DND-41 (cell line): ENCODE data around the gene RCAN1.
"Not testable (repeated sequence)": the region's sequence is repeated elsewhere in the genome, so short reads cannot be mapped to it uniquely, and the experiment has no call there.

Experiments used
- EZH2 ChIP-seq: IDR thresholded peaks from 3 replicates; pipeline ENCODE4 v1.6.1; 2012; ENCODE audit warnings: borderline replicate concordance, low read depth, mild to moderate bottlenecking, moderate library complexity, low read length, inconsistent platforms; ENCODE audit not compliant: severe bottlenecking
- TF ChIP-seq, protein P1 (sequence below): IDR thresholded peaks from 2 replicates; pipeline ENCODE4 v1.5.1; 2012; ENCODE audit warnings: borderline replicate concordance, low read length, moderate library complexity, mild to moderate bottlenecking; ENCODE audit not compliant: poor library complexity, severe bottlenecking; ENCODE audit errors: extremely low read depth

DNA sequence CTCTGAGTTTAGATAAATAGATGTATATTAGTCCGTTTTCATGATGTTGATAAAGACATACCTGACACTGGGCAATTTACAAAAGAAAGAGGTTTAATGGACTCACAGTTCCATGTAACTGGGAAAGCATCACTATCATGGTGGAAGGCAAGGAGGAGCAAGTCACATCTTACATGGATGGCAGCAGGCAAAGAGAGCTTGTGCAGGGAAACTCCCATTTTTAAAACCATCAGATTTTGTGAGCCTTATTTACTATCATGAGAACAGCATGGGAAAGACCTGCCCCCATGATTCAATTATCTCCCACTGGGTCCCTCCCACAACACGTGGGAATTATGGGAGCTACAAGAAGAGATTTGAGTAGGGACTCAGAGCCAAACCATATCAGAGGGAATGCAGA, 60.2 kb downstream of the RCAN1 start:
- TF ChIP-seq, protein P1, sequence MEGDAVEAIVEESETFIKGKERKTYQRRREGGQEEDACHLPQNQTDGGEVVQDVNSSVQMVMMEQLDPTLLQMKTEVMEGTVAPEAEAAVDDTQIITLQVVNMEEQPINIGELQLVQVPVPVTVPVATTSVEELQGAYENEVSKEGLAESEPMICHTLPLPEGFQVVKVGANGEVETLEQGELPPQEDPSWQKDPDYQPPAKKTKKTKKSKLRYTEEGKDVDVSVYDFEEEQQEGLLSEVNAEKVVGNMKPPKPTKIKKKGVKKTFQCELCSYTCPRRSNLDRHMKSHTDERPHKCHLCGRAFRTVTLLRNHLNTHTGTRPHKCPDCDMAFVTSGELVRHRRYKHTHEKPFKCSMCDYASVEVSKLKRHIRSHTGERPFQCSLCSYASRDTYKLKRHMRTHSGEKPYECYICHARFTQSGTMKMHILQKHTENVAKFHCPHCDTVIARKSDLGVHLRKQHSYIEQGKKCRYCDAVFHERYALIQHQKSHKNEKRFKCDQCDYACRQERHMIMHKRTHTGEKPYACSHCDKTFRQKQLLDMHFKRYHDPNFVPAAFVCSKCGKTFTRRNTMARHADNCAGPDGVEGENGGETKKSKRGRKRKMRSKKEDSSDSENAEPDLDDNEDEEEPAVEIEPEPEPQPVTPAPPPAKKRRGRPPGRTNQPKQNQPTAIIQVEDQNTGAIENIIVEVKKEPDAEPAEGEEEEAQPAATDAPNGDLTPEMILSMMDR = not testable (repeated sequence)
- TF ChIP-seq EZH2 = not testable (repeated sequence)
